Right atrium auricular region (tissue), 2 donors: ENCODE measurements around the gene COPE. TPM values are rescaled to one million over a fixed set of nuclear protein-coding genes. Genes with fewer than 3 reads are reported as not detected.

ENCODE experiments used
- DNase-seq: peaks from one replicate; pipeline ENCODE4 v3.0.0-alpha.2; 2019; ENCODE audit warnings: low spot score
- H3K27ac ChIP-seq, 2 donors: fragments of 200-600 bp; sonication (generic); 1 replicate in 1 of 2; 2 replicates in 1 of 2; pipeline ENCODE4 v1.5.1; 2016 to 2019
- H3K27me3 ChIP-seq, 2 donors: fragments of 200-600 bp; sonication (generic); one replicate each; pipeline versions ENCODE4 v1.5.1 to v1.6.0; 2017 to 2019
- H3K36me3 ChIP-seq: fragments of 200-600 bp; sonication (generic); one replicate; pipeline ENCODE4 v1.5.1; 2016
- H3K4me1 ChIP-seq, 2 donors: fragments of 200-600 bp; sonication (generic); one replicate each; pipeline versions ENCODE4 v1.5.1 to v1.6.0; 2017 to 2019
- H3K4me3 ChIP-seq, 2 donors: fragments of 200-600 bp; sonication (generic); 1 replicate in 1 of 2; 2 replicates in 1 of 2; pipeline ENCODE4 v1.5.1; 2017 to 2019; ENCODE audit warnings: mild to moderate bottlenecking in 1 of 2, moderate library complexity in 1 of 2
- H3K9me3 ChIP-seq, 2 donors: fragments of 200-600 bp; sonication (generic); one replicate each; pipeline ENCODE4 v1.5.1; 2019
- total RNA-seq, 2 donors: library from RNA; depleted of rRNA; stranded (reverse); fragments of >200 nt; gene quantifications; one replicate each; pipeline ENCODE4 v1.1.0, GENCODE V29; 2016
- TF ChIP-seq, protein P1 (sequence below), 2 donors: fragments of 200-600 bp; sonication (generic); IDR thresholded peaks; one replicate each; pipeline ENCODE4 v1.5.1; 2019; ENCODE audit warnings: antibody characterized with exemption in 2 of 2

The COPE gene
- total RNA-seq, 2 donors from 2014 or later, result 168 to 209 TPM

- H3K27ac ChIP-seq, result no peak overlapping the region
- TF ChIP-seq, protein P1, sequence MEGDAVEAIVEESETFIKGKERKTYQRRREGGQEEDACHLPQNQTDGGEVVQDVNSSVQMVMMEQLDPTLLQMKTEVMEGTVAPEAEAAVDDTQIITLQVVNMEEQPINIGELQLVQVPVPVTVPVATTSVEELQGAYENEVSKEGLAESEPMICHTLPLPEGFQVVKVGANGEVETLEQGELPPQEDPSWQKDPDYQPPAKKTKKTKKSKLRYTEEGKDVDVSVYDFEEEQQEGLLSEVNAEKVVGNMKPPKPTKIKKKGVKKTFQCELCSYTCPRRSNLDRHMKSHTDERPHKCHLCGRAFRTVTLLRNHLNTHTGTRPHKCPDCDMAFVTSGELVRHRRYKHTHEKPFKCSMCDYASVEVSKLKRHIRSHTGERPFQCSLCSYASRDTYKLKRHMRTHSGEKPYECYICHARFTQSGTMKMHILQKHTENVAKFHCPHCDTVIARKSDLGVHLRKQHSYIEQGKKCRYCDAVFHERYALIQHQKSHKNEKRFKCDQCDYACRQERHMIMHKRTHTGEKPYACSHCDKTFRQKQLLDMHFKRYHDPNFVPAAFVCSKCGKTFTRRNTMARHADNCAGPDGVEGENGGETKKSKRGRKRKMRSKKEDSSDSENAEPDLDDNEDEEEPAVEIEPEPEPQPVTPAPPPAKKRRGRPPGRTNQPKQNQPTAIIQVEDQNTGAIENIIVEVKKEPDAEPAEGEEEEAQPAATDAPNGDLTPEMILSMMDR (IDR thresholded peaks at IDR 0.05), result peak; percentile 7 to 12
- no peak overlapping the region for H3K4me3 ChIP-seq
- no peaks in the 10 kb centered on the region for H3K9me3 ChIP-seq
- peaks cover 60% of the 10 kb centered on the region for H3K36me3 ChIP-seq
- H3K27me3 ChIP-seq, result no peaks in the 10 kb centered on the region
- peaks cover 0 to 17% of the 10 kb centered on the region in 2 donors for H3K4me1 ChIP-seq
- no peak for DNase-seq
Measured at GRCh38 chr19:18866800-18867123, 52.4 kb downstream of the COPE start.

DNA sequence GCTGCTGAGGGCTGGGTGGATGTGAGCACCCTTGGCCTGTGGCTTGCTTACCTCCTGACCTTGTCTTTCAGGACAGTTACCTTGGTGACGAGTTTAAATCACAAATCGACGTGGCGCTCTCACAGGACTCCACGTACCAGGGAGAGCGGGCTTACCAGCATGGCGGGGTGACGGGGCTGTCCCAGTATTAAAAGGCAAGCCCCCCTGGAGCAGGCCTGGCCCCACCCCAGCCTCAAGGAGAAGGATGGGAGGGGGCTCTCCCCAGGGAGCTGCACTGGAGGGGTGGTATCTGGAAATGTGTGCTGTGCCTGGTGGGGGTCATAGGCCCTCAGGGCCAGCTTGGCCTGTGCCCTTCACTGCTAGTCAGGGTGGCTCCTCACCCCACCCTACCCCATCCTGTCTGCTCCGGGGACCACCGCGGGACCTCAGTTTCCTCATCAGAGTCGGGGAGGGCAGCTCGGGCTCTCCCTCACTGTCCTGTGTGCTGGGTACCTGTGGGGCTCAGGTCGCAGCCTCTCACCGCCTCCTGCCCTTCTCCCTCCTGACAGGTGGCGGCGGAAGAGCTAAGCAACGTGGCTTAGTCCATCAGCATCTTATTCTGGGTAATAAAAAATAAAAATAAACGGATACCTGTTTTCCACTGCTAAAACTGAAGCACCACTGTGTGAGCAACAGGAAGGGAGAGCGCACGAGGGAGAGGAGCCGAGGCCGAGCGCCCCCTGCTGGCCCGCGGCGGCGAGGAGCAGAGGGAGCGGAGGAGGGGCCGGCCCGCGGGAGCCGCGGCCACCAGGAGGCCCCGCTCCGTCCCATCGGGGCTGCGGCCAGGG is 53.0 kb downstream of the COPE start:
- Histone ChIP-seq H3K36me3 (peaks cover 65% of the 10 kb centered on the region), H3K27me3 (no peaks in the 10 kb centered on the region), H3K4me1 (peaks cover 0 to 17% of the 10 kb centered on the region in 2 donors), H3K9me3 (no peaks in the 10 kb centered on the region), H3K4me3 (no peak overlapping the region), H3K27ac (no peak overlapping the region)
- no peak for DNase-seq
- TF ChIP-seq, protein P1 (IDR thresholded peaks at IDR 0.05), result peak; percentile 98

DNA sequence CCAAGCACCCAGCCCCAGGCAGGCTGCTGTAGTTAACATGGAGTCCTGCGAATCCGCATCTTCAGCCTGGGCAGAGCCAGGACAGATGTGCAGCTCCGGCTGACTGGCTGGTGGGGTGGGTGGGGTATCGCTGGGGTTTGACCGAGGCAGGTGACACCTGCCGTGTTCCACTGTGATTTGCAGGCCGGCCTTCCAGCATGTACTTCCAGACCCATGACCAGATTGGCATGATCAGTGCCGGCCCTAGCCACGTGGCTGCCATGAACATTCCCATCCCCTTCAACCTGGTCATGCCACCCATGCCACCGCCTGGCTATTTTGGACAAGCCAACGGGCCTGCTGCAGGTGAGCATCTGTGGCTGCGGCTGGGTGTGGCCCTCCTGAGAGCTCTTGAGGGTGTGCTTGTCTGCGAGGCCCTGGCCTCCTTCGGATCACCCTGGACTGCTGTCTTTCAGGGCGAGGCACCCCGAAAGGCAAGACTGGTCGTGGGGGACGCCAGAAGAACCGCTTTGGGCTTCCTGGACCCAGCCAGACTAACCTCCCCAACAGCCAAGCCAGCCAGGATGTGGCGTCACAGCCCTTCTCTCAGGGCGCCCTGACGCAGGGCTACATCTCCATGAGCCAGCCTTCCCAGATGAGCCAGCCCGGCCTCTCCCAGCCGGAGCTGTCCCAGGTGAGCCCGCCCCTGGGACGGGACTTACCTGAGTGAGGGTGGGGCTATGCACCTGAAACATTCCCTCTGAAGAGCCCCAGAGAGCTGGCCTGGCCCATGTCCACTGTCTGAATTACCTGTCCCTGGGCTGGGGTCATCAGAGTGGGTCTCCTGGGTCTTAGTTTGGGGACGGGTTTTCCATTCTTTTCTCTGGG is 53.8 kb downstream of the COPE start:
- no peak overlapping the region for H3K4me3 ChIP-seq
- no peaks in the 10 kb centered on the region for H3K9me3 ChIP-seq
- H3K27me3 ChIP-seq, result no peaks in the 10 kb centered on the region
- H3K36me3 ChIP-seq, result peaks cover 74% of the 10 kb centered on the region
- H3K4me1 ChIP-seq, result peaks cover 0 to 17% of the 10 kb centered on the region in 2 donors
- TF ChIP-seq, protein P1 (IDR thresholded peaks at IDR 0.05), result no peak
- no peak for DNase-seq
- H3K27ac ChIP-seq, result no peak overlapping the region

GRCh38 chr19:18863843-18864362 is 55.3 kb downstream of the COPE start:
- no peak overlapping the region for H3K4me3 ChIP-seq
- peaks cover 88% of the 10 kb centered on the region for H3K36me3 ChIP-seq
- DNase-seq, result no peak
- H3K27me3 ChIP-seq, result no peaks in the 10 kb centered on the region
- no peak overlapping the region for H3K27ac ChIP-seq
- TF ChIP-seq, protein P1 (IDR thresholded peaks at IDR 0.05), result no peak
- no peaks in the 10 kb centered on the region for H3K9me3 ChIP-seq
- H3K4me1 ChIP-seq, result peaks cover 0 to 18% of the 10 kb centered on the region in 2 donors

DNA sequence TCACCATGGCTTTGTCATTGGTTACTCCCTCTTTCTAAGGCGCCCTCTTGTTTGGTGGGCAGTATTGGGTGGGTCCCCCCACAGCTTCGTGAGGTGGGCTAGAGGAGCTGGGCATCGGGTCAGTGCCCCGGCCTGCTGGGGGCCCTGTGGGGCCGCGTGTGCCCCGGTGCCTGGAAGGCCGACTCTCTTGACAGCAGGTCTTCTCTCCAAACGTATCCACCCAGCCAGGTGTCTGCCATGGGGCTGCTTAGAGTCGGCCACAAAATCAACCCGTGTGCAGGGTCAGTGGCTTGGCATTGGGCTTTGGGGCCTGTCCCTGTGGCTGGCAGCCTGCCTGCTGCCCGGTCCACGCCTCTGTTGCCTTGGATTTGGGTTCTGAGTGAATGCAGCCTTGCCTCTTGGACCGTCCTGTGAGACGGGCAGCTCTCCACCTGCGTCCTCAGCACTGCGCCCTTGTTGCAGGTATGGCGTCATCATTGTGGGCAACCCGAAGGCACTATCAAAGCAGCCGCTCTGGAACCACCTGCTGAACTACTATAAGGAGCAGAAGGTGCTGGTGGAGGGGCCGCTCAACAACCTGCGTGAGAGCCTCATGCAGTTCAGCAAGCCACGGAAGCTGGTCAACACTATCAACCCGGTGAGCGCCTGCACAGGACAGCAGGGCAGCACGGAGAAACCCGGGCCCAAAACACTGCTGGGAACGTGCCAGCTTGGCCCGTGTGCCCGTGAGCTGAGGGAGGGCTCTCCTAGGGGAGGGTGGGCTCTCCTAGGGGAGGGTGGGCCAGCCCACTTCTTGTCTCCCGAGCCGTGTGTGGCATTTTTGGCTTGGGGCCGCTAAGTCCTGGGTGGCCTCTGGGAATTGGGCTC is 56.0 kb downstream of the COPE start:
- no peak for DNase-seq
- Histone ChIP-seq H3K27ac (no peak overlapping the region), H3K4me3 (no peak overlapping the region), H3K27me3 (no peaks in the 10 kb centered on the region), H3K36me3 (peaks cover 94% of the 10 kb centered on the region), H3K9me3 (no peaks in the 10 kb centered on the region), H3K4me1 (peaks cover 0 to 18% of the 10 kb centered on the region in 2 donors)
- TF ChIP-seq, protein P1 (IDR thresholded peaks at IDR 0.05), result no peak
